H1 (cell line): ENCODE data around the gene TIGD6. TPM values are rescaled to one million over a fixed set of nuclear protein-coding genes. Genes with fewer than 3 reads are reported as not detected.

Source experiments
- HDAC2 ChIP-seq, 2 experiments: fragments of 300-600 bp in 1 of 2; sonication (generic) in 1 of 2; IDR thresholded peaks; 2 replicates each; pipeline ENCODE4 v1.6.1; 2011 to 2012; ENCODE audit warnings: low read depth in 2 of 2, low read length in 2 of 2, mild to moderate bottlenecking in 2 of 2, moderate library complexity in 2 of 2, borderline replicate concordance in 1 of 2, inconsistent platforms in 1 of 2
- SIRT6 ChIP-seq: IDR thresholded peaks from one replicate; pipeline ENCODE4 v1.7.1; 2012; ENCODE audit warnings: low read length, inconsistent platforms
- YY1 ChIP-seq: IDR thresholded peaks from 2 replicates; pipeline ENCODE4 v1.6.1; 2011; ENCODE audit warnings: low read depth, mild to moderate bottlenecking, low read length
- polyA plus RNA-seq, 7 experiments: library from polyadenylated mRNA; depleted of rRNA in 3 of 7; stranded (reverse) in 5 of 7; unstranded in 2 of 7; fragments of >200 nt in 5 of 7; fragments of 200-250 nt in 2 of 7; gene quantifications; 1 replicate in 5 of 7; 2 replicates in 1 of 7; 4 replicates in 1 of 7; pipeline versions ENCODE4 v1.2.1 to v1.2.3, GENCODE V29; 2011 to 2013; ENCODE audit warnings: missing spikeins in 2 of 7, mixed read lengths in 2 of 7
- total RNA-seq: library from RNA; stranded (reverse); fragmentation: NEBNext Ultra II Directional; extraction: Animal tissue kit (Norgen Biotek cat#: 25700); gene quantifications from 2 replicates; pipeline ENCODE4 v1.2.1, GENCODE V29; 2021

Gene TIGD6
- total and polyA plus RNA-seq, 2 of the 8 experiments (the other 6 are each of a cell fraction or from before 2014, with no cell fraction given), result 1.3 to 2.4 TPM

- TF ChIP-seq YY1, result no peak
- TF ChIP-seq SIRT6, result no peak
- TF ChIP-seq HDAC2 (IDR thresholded peaks at IDR 0.05; ENCODE audit: borderline replicate concordance in 1 of 2, low read depth in 2 of 2, low read length in 2 of 2), result no peak
Measured at GRCh38 chr5:150038547-150038946, 38.1 kb upstream of the TIGD6 start (continued).
